ENCODE data around the gene ORAI3. TPM values are rescaled to one million over a fixed set of nuclear protein-coding genes. Genes with fewer than 3 reads are reported as not detected.

The ORAI3 gene
- total and polyA plus RNA-seq, 2 experiments from 2014 or later, result 31.6 to 36.1 TPM

- no peak overlapping the region for H3K4me2 ChIP-seq (ENCODE audit: unreplicated experiment)
- in situ Hi-C loops (cut with MboI), result loop anchor here (25.0 kb wide), 1 partner anchor 456 kb away; the partner anchor contains the start of genes COX6A2 and ZNF843
- H3K36me3 ChIP-seq (ENCODE audit: low read depth), result 0 out of 2 replicates have a peak, but pooled peaks cover 3% of the 10 kb centered on the region
- H3K27ac ChIP-seq, result no peak overlapping the region
- peaks cover 13% of the 10 kb centered on the region for H3F3A ChIP-seq (ENCODE audit: insufficient read depth)
- H3K9ac ChIP-seq, result no peak overlapping the region
- no peak for TF ChIP-seq EZH2 (IDR thresholded peaks at IDR 0.05; ENCODE audit: insufficient read depth, poor library complexity, severe bottlenecking)
- no peak for TF ChIP-seq EZH2phosphoT487 (IDR thresholded peaks at IDR 0.05; ENCODE audit: insufficient read depth, low read depth)
- H3K27me3 ChIP-seq (replicated peaks; ENCODE audit: insufficient read depth), result no peaks in the 10 kb centered on the region
- H3K4me1 ChIP-seq (ENCODE audit: insufficient read depth), result peaks cover 18% of the 10 kb centered on the region
- H3K4me3 ChIP-seq, result no peak overlapping the region
- H3K9me2 ChIP-seq (ENCODE audit: insufficient read depth), result no peaks in the 10 kb centered on the region
- WGBS, 2 experiments (ENCODE audit: low coverage in 1 of 2, low lambda C conversion rate in 2 of 2, missing lambda C conversion rate in 2 of 2), result 95 to 96% methylated on average over 9 to 14 of the region's 14 CpGs
- no peaks in the 10 kb centered on the region for H3K9me3 ChIP-seq (ENCODE audit: low read depth)
- no peak overlapping the region for H2AFZ ChIP-seq
- H4K20me1 ChIP-seq (ENCODE audit: insufficient read depth), result no peaks in the 10 kb centered on the region
- no peak for DNase-seq
- H3K79me2 ChIP-seq (ENCODE audit: insufficient read depth), result no peaks in the 10 kb centered on the region; the same call in 1 of the 2 replicates
Measured at GRCh38 chr16:30980959-30981358, 32.1 kb downstream of the ORAI3 start.

- Histone ChIP-seq H3K4me3 (no peak overlapping the region), H3K4me1 (ENCODE audit: insufficient read depth) (peaks cover 19% of the 10 kb centered on the region), H3K36me3 (ENCODE audit: low read depth) (0 out of 2 replicates have a peak, but pooled peaks cover 3% of the 10 kb centered on the region), H3K27ac (peak overlapping the region; percentile 80), H3K4me2 (ENCODE audit: unreplicated experiment) (peak overlapping the region; percentile 41), H3K9me3 (ENCODE audit: low read depth) (no peaks in the 10 kb centered on the region), H3F3A (ENCODE audit: insufficient read depth) (peaks cover 13% of the 10 kb centered on the region), H3K79me2 (ENCODE audit: insufficient read depth) (no peaks in the 10 kb centered on the region), H3K9me2 (ENCODE audit: insufficient read depth) (no peaks in the 10 kb centered on the region), H2AFZ (no peak overlapping the region), H3K9ac (peak overlapping the region; percentile 61), H4K20me1 (ENCODE audit: insufficient read depth) (no peaks in the 10 kb centered on the region), H3K27me3 (replicated peaks; ENCODE audit: insufficient read depth) (no peaks in the 10 kb centered on the region)
- peak; percentile 97 for DNase-seq
- WGBS, 2 experiments (ENCODE audit: low coverage in 1 of 2, low lambda C conversion rate in 2 of 2, missing lambda C conversion rate in 2 of 2), result 36 to 44% methylated on average over 15 to 17 of the region's 17 CpGs
- TF ChIP-seq EZH2 (IDR thresholded peaks at IDR 0.05; ENCODE audit: insufficient read depth, poor library complexity, severe bottlenecking) (no peak), EZH2phosphoT487 (IDR thresholded peaks at IDR 0.05; ENCODE audit: insufficient read depth, low read depth) (no peak)
- in situ Hi-C loops (cut with MboI), result loop anchor here (25.0 kb wide), 1 partner anchor 455 kb away; the partner anchor contains the start of genes COX6A2 and ZNF843
Measured at GRCh38 chr16:30982548-30983288, 33.9 kb downstream of the ORAI3 start.

GRCh38 chr16:30983289-30983889 is 34.5 kb downstream of the ORAI3 start:
- no peaks in the 10 kb centered on the region for H3K9me2 ChIP-seq (ENCODE audit: insufficient read depth)
- H3K79me2 ChIP-seq (ENCODE audit: insufficient read depth), result no peaks in the 10 kb centered on the region
- no peaks in the 10 kb centered on the region for H3K9me3 ChIP-seq (ENCODE audit: low read depth)
- H2AFZ ChIP-seq, result no peak overlapping the region
- peak overlapping the region; percentile 41 for H3K4me2 ChIP-seq (ENCODE audit: unreplicated experiment)
- H3K4me3 ChIP-seq, result no peak overlapping the region
- TF ChIP-seq EZH2phosphoT487 (IDR thresholded peaks at IDR 0.05; ENCODE audit: insufficient read depth, low read depth) (no peak), EZH2 (IDR thresholded peaks at IDR 0.05; ENCODE audit: insufficient read depth, poor library complexity, severe bottlenecking) (no peak)
- peaks cover 19% of the 10 kb centered on the region for H3K4me1 ChIP-seq (ENCODE audit: insufficient read depth)
- in situ Hi-C loops (cut with MboI), result loop anchor here (25.0 kb wide), 1 partner anchor 454 kb away; the partner anchor contains the start of genes COX6A2 and ZNF843
- H3F3A ChIP-seq (ENCODE audit: insufficient read depth), result peaks cover 13% of the 10 kb centered on the region
- H3K36me3 ChIP-seq (ENCODE audit: low read depth), result 0 out of 2 replicates have a peak, but pooled peaks cover 3% of the 10 kb centered on the region
- no peaks in the 10 kb centered on the region for H3K27me3 ChIP-seq (replicated peaks; ENCODE audit: insufficient read depth)
- peak overlapping the region; percentile 61 for H3K9ac ChIP-seq
- H4K20me1 ChIP-seq (ENCODE audit: insufficient read depth), result no peaks in the 10 kb centered on the region
- peak overlapping the region; percentile 80 for H3K27ac ChIP-seq
- peak; percentile 34 for DNase-seq
- 79 to 80% methylated on average over 24 to 25 of the region's 25 CpGs for WGBS, 2 experiments (ENCODE audit: low coverage in 1 of 2, low lambda C conversion rate in 2 of 2, missing lambda C conversion rate in 2 of 2)

- Histone ChIP-seq H3K4me2 (ENCODE audit: unreplicated experiment) (no peak overlapping the region), H3K36me3 (ENCODE audit: low read depth) (0 out of 2 replicates have a peak, but pooled peaks cover 3% of the 10 kb centered on the region), H3K4me3 (no peak overlapping the region), H3K9ac (0 out of 2 replicates have a peak overlapping the region, but pooled peaks have one; percentile 80), H3K27ac (peak overlapping the region; percentile 80; the same call in 1 of the 2 replicates), H2AFZ (no peak overlapping the region), H3K4me1 (ENCODE audit: insufficient read depth) (peaks cover 19% of the 10 kb centered on the region), H3K9me3 (ENCODE audit: low read depth) (no peaks in the 10 kb centered on the region), H3K27me3 (replicated peaks; ENCODE audit: insufficient read depth) (no peaks in the 10 kb centered on the region), H3K9me2 (ENCODE audit: insufficient read depth) (no peaks in the 10 kb centered on the region), H3F3A (ENCODE audit: insufficient read depth) (peaks cover 13% of the 10 kb centered on the region), H3K79me2 (ENCODE audit: insufficient read depth) (no peaks in the 10 kb centered on the region), H4K20me1 (ENCODE audit: insufficient read depth) (no peaks in the 10 kb centered on the region)
- in situ Hi-C loops (cut with MboI), result loop anchor here (25.0 kb wide), 1 partner anchor 453 kb away; the partner anchor contains the start of genes COX6A2 and ZNF843
- 90 to 92% methylated on average over 14 of the region's 14 CpGs for WGBS, 2 experiments (ENCODE audit: low coverage in 1 of 2, low lambda C conversion rate in 2 of 2, missing lambda C conversion rate in 2 of 2)
- no peak for TF ChIP-seq EZH2phosphoT487 (IDR thresholded peaks at IDR 0.05; ENCODE audit: insufficient read depth, low read depth)
- TF ChIP-seq EZH2 (IDR thresholded peaks at IDR 0.05; ENCODE audit: insufficient read depth, poor library complexity, severe bottlenecking), result no peak
- DNase-seq, result no peak
Measured at GRCh38 chr16:30983898-30984610, 35.2 kb downstream of the ORAI3 start.

Data from GM23248 (cell line).